ENCODE results near the gene AQP4. TPM values are rescaled to one million over a fixed set of nuclear protein-coding genes. Genes with fewer than 3 reads are reported as not detected.

The AQP4 gene
- total RNA-seq, 1 donor from 2014 or later, result not detected

- no peak for DNase-seq
- H3K36me3 Mint-ChIP-seq (ENCODE audit: low read depth), result no peaks in the 10 kb centered on the region
- no peak overlapping the region for H3K27ac Mint-ChIP-seq
- no peaks in the 10 kb centered on the region for H3K4me1 Mint-ChIP-seq
- H3K9me3 Mint-ChIP-seq, result no peaks in the 10 kb centered on the region
- intact Hi-C loops (cut with micrococcal nuclease), result no loop called here
- no peak overlapping the region for H3K4me3 Mint-ChIP-seq
- H3K27me3 Mint-ChIP-seq, result peaks cover 16% of the 10 kb centered on the region
These were observed 849 bp downstream of the AQP4 start for GRCh38 chr18:26864658-26865057.

GRCh38 chr18:26863921-26864497 lies 1.5 kb downstream of the AQP4 start:
- no peak overlapping the region for H3K4me3 Mint-ChIP-seq
- no peak for DNase-seq
- no peaks in the 10 kb centered on the region for H3K9me3 Mint-ChIP-seq
- H3K27me3 Mint-ChIP-seq, result peaks cover 16% of the 10 kb centered on the region
- H3K4me1 Mint-ChIP-seq, result no peaks in the 10 kb centered on the region
- intact Hi-C loops (cut with micrococcal nuclease), result no loop called here
- no peak overlapping the region for H3K27ac Mint-ChIP-seq
- H3K36me3 Mint-ChIP-seq (ENCODE audit: low read depth), result no peaks in the 10 kb centered on the region

GRCh38 chr18:26863122-26863879 lies 2.2 kb downstream of the AQP4 start:
- H3K27me3 Mint-ChIP-seq, result peaks cover 16% of the 10 kb centered on the region
- H3K36me3 Mint-ChIP-seq (ENCODE audit: low read depth), result no peaks in the 10 kb centered on the region
- no peak overlapping the region for H3K27ac Mint-ChIP-seq
- H3K4me3 Mint-ChIP-seq, result no peak overlapping the region
- H3K9me3 Mint-ChIP-seq, result no peaks in the 10 kb centered on the region
- no peaks in the 10 kb centered on the region for H3K4me1 Mint-ChIP-seq
- intact Hi-C loops (cut with micrococcal nuclease), result no loop called here
- DNase-seq, result no peak

GRCh38 chr18:26862084-26862483 lies 3.4 kb downstream of the AQP4 start:
- no peaks in the 10 kb centered on the region for H3K9me3 Mint-ChIP-seq
- DNase-seq, result no peak
- H3K4me3 Mint-ChIP-seq, result no peak overlapping the region
- intact Hi-C loops (cut with micrococcal nuclease), result no loop called here
- peaks cover 16% of the 10 kb centered on the region for H3K27me3 Mint-ChIP-seq
- H3K27ac Mint-ChIP-seq, result no peak overlapping the region
- H3K4me1 Mint-ChIP-seq, result no peaks in the 10 kb centered on the region
- no peaks in the 10 kb centered on the region for H3K36me3 Mint-ChIP-seq (ENCODE audit: low read depth)

DNA sequence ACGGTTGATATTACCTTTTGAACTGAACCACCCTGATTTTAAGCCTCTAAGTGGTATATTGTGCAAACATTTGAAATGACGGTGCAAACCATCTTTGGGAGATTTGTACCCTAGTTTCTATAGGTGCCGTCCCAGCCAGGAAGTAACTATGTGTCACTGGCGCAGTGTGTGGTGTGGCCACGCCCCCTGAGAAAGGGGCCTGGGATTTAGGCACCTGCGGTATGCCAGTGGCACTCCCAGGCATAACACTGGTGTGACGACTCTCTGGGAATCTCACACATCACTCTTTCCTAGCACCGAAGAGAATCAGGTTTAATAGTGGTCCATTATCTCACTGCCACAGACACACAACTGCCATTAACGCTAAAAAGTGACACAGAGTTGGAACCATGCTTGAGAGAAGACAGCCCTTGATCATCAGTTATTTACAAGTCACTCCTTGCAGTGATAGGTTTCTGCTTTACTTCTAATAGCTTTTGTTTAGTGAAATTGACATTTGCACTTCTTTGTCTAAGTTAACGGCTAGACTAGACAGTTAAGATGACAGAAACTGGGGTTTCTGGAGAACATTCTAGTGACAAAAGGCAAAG lies 11.1 kb downstream of the AQP4 start:
- no peak for DNase-seq
- Mint-ChIP-seq H3K4me1 (no peaks in the 10 kb centered on the region), H3K4me3 (no peak overlapping the region), H3K9me3 (no peaks in the 10 kb centered on the region), H3K36me3 (ENCODE audit: low read depth) (no peaks in the 10 kb centered on the region), H3K27ac (no peak overlapping the region), H3K27me3 (no peaks in the 10 kb centered on the region)
- intact Hi-C loops (cut with micrococcal nuclease), result no loop called here

DNA sequence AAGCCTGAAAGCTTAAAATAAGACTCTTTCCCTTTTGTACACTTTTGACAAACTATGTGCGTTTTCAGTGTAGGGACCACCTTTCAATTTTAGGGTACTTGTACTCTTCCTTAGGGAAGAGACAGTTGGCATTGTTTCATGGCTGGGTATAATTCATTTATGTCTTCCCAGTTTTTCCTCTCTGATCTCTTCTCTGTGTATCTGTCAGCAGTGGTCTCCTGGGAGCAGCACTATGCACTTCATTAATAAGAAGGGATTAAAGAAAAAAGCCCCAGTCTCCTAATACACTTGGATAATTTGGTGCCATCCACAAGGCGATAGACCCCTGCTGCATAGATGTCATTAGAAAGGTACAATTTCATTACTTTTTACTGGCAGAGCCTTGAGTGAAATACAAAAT lies 12.1 kb downstream of the AQP4 start:
- H3K9me3 Mint-ChIP-seq, result no peaks in the 10 kb centered on the region
- no peak overlapping the region for H3K27ac Mint-ChIP-seq
- DNase-seq, result no peak
- no peak overlapping the region for H3K4me3 Mint-ChIP-seq
- H3K36me3 Mint-ChIP-seq (ENCODE audit: low read depth), result no peaks in the 10 kb centered on the region
- intact Hi-C loops (cut with micrococcal nuclease), result no loop called here
- no peaks in the 10 kb centered on the region for H3K27me3 Mint-ChIP-seq
- no peaks in the 10 kb centered on the region for H3K4me1 Mint-ChIP-seq

GRCh38 chr18:26843760-26844159 lies 21.7 kb downstream of the AQP4 start:
- Mint-ChIP-seq H3K9me3 (no peaks in the 10 kb centered on the region), H3K27ac (no peak overlapping the region), H3K4me3 (no peak overlapping the region), H3K27me3 (no peaks in the 10 kb centered on the region), H3K4me1 (no peaks in the 10 kb centered on the region), H3K36me3 (ENCODE audit: low read depth) (no peaks in the 10 kb centered on the region)
- intact Hi-C loops (cut with micrococcal nuclease), result no loop called here
- DNase-seq, result no peak

- H3K4me3 Mint-ChIP-seq, result no peak overlapping the region
- no peaks in the 10 kb centered on the region for H3K36me3 Mint-ChIP-seq (ENCODE audit: low read depth)
- H3K27me3 Mint-ChIP-seq, result no peaks in the 10 kb centered on the region
- no peak for DNase-seq
- intact Hi-C loops (cut with micrococcal nuclease), result no loop called here
- no peaks in the 10 kb centered on the region for H3K4me1 Mint-ChIP-seq
- no peaks in the 10 kb centered on the region for H3K9me3 Mint-ChIP-seq
- H3K27ac Mint-ChIP-seq, result no peak overlapping the region
These were observed 24.5 kb downstream of the AQP4 start for GRCh38 chr18:26840965-26841364.

DNA sequence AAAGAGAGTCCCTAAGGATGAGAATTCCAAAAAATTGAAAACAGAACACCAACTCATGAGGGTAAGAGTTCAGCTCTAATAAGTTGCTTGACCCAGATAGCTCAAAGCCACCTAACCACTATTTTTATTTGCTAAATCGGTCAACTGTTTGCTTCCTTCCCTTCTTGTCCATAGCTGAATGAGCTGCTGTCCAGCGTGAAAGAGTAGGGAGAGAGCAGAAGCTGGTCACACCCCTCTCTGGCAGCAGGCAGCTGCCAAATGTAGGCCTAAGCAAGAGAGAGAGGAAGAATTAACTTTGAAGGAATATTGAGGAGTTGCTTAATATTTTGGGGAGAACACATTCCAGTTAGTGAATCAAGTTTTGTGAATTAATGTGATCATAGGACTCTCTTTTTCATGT lies 25.9 kb downstream of the AQP4 start:
- H3K27ac Mint-ChIP-seq, result no peak overlapping the region
- H3K36me3 Mint-ChIP-seq (ENCODE audit: low read depth), result no peaks in the 10 kb centered on the region
- DNase-seq, result no peak
- no peak overlapping the region for H3K4me3 Mint-ChIP-seq
- H3K27me3 Mint-ChIP-seq, result no peaks in the 10 kb centered on the region
- intact Hi-C loops (cut with micrococcal nuclease), result no loop called here
- H3K9me3 Mint-ChIP-seq, result no peaks in the 10 kb centered on the region
- no peaks in the 10 kb centered on the region for H3K4me1 Mint-ChIP-seq

DNA sequence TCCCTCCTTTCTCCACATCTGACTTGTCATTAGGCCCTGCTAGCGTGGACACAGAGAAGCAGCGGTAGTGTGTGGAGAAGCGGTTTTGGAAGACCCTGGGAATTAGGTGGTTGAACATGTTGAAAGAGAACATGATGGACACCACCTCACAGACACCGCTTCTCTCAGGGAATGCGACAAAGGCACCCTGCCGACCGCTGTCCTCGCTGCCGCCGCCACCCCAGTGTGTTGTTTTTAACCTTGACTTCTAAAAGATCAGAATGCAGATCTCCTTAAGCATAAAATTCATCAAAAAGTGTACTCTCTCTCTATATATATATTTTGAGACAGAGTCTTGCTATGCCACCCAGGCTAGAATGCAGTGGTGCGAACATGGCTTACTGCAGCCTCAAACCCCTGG lies 33.2 kb downstream of the AQP4 start:
- Mint-ChIP-seq H3K4me3 (no peak overlapping the region), H3K36me3 (ENCODE audit: low read depth) (no peaks in the 10 kb centered on the region), H3K27ac (no peak overlapping the region), H3K27me3 (no peaks in the 10 kb centered on the region), H3K9me3 (no peaks in the 10 kb centered on the region), H3K4me1 (no peaks in the 10 kb centered on the region)
- intact Hi-C loops (cut with micrococcal nuclease), result no loop called here
- DNase-seq, result no peak

DNA sequence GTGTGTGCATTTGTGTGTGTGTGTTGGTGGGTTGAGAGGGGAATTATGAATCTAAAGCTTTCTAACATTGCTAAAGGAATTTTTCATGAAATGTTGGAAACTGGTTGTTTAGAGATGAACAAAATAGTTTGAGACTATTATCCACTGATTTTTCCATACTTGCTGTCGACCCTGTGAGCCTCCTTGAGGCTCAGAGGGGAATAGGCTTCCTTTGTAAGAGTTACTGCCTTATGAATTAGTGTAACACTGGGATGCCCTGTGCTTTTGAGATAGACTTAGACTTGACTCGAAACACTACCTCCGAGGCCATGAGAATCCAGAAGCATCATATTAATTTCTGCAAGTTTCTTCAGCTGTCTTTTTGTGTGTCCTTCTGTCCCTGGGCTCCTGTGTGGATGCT lies 37.9 kb downstream of the AQP4 start:
- intact Hi-C loops (cut with micrococcal nuclease), result no loop called here
- no peak for DNase-seq
- Mint-ChIP-seq H3K36me3 (ENCODE audit: low read depth) (no peaks in the 10 kb centered on the region), H3K27me3 (no peaks in the 10 kb centered on the region), H3K4me1 (no peaks in the 10 kb centered on the region), H3K27ac (no peak overlapping the region), H3K4me3 (no peak overlapping the region), H3K9me3 (no peaks in the 10 kb centered on the region)

GRCh38 chr18:26826656-26827235 lies 38.8 kb downstream of the AQP4 start:
- Mint-ChIP-seq H3K4me1 (no peaks in the 10 kb centered on the region), H3K27ac (no peak overlapping the region), H3K36me3 (ENCODE audit: low read depth) (no peaks in the 10 kb centered on the region), H3K4me3 (no peak overlapping the region), H3K9me3 (no peaks in the 10 kb centered on the region), H3K27me3 (no peaks in the 10 kb centered on the region)
- no peak for DNase-seq
- intact Hi-C loops (cut with micrococcal nuclease), result no loop called here

DNA sequence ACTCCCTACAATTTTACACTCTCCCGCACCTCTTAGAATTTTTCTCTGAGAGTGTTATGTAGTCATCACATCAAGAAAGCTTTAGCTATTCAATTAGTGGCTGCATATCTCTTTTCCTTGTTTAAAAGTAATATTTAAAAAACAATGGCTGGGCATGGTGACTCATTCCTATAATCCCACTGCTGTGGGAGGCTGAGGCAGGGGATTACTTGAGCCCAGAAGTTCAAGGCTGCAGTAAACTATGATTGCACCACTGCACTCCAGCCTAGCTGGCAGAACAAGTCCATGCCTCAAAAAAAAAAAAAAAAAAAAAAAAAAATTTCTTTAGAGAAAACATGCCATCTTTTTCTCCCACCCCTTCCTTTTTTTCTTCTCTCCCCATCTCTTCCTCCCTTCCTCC lies 44.3 kb downstream of the AQP4 start:
- no peak overlapping the region for H3K4me3 Mint-ChIP-seq
- H3K27ac Mint-ChIP-seq, result no peak overlapping the region
- peaks cover 5% of the 10 kb centered on the region for H3K9me3 Mint-ChIP-seq
- intact Hi-C loops (cut with micrococcal nuclease), result no loop called here
- no peaks in the 10 kb centered on the region for H3K27me3 Mint-ChIP-seq
- no peaks in the 10 kb centered on the region for H3K36me3 Mint-ChIP-seq (ENCODE audit: low read depth)
- DNase-seq, result no peak
- H3K4me1 Mint-ChIP-seq, result no peaks in the 10 kb centered on the region

DNA sequence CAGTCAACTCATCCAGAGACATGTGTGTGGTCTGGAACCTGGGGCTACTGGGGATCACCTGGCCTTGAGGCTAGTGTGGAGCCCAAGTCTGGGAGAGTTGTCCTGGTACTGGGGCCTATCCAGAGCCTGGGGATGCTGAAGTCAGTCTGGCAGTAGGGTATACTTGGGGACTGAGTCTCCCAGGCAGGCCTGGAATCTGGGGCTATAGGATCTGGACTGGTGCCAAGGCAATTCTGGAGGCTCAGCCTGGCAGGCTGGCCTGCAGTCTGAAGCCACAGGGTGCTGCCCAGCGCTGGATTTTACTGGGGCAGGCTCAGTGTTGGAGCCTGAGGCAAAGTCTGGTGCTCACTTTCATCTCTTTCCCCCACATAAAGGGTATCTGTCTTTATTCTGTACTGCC lies 46.5 kb downstream of the AQP4 start:
- DNase-seq, result no peak
- H3K4me1 Mint-ChIP-seq, result no peaks in the 10 kb centered on the region
- intact Hi-C loops (cut with micrococcal nuclease), result no loop called here
- no peaks in the 10 kb centered on the region for H3K36me3 Mint-ChIP-seq (ENCODE audit: low read depth)
- no peaks in the 10 kb centered on the region for H3K27me3 Mint-ChIP-seq
- H3K4me3 Mint-ChIP-seq, result no peak overlapping the region
- H3K9me3 Mint-ChIP-seq, result peaks cover 5% of the 10 kb centered on the region
- H3K27ac Mint-ChIP-seq, result no peak overlapping the region
